Fibroblast of lung (primary cell): ENCODE data around the gene CFAP92.

Source experiments
- EZH2 ChIP-seq: IDR thresholded peaks from 2 replicates; pipeline ENCODE4 v1.5.1; 2012; ENCODE audit warnings: low read length, control low read depth, mild to moderate bottlenecking; ENCODE audit errors: missing control alignments
- TF ChIP-seq, protein P1 (sequence below), 2 donors: IDR thresholded peaks in 1 of 2; conservative IDR thresholded peaks in 1 of 2; 1 replicate in 1 of 2; 2 replicates in 1 of 2; pipeline ENCODE4 v1.5.1; 2011 to 2012; ENCODE audit warnings: low read length in 2 of 2, control low read depth in 1 of 2, inconsistent platforms in 1 of 2, low read depth in 1 of 2, mild to moderate bottlenecking in 1 of 2

GRCh38 chr3:128975276-128975675 lies 18.6 kb downstream of the CFAP92 start:
- TF ChIP-seq, protein P1, sequence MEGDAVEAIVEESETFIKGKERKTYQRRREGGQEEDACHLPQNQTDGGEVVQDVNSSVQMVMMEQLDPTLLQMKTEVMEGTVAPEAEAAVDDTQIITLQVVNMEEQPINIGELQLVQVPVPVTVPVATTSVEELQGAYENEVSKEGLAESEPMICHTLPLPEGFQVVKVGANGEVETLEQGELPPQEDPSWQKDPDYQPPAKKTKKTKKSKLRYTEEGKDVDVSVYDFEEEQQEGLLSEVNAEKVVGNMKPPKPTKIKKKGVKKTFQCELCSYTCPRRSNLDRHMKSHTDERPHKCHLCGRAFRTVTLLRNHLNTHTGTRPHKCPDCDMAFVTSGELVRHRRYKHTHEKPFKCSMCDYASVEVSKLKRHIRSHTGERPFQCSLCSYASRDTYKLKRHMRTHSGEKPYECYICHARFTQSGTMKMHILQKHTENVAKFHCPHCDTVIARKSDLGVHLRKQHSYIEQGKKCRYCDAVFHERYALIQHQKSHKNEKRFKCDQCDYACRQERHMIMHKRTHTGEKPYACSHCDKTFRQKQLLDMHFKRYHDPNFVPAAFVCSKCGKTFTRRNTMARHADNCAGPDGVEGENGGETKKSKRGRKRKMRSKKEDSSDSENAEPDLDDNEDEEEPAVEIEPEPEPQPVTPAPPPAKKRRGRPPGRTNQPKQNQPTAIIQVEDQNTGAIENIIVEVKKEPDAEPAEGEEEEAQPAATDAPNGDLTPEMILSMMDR (conservative IDR thresholded peaks at IDR 0.05 in 1 of 2, IDR thresholded peaks at IDR 0.05 in 1 of 2; ENCODE audit: low read depth in 1 of 2, low read length in 2 of 2): no peak
- no peak for TF ChIP-seq EZH2
